Measurements from ENCODE around the gene ZFAND3. TPM values are rescaled to one million over a fixed set of nuclear protein-coding genes. Genes with fewer than 3 reads are reported as not detected.
"Not testable (repeated sequence)": the region's sequence is repeated elsewhere in the genome, so short reads cannot be mapped to it uniquely, and the experiment has no call there.

ZFAND3 gene
- total RNA-seq, 1 experiment from 2014 or later = 22.2 TPM

- TF ChIP-seq EZH2phosphoT487 (IDR thresholded peaks at IDR 0.05; ENCODE audit: borderline replicate concordance, low read length) = no peak
- TF ChIP-seq, protein P1, sequence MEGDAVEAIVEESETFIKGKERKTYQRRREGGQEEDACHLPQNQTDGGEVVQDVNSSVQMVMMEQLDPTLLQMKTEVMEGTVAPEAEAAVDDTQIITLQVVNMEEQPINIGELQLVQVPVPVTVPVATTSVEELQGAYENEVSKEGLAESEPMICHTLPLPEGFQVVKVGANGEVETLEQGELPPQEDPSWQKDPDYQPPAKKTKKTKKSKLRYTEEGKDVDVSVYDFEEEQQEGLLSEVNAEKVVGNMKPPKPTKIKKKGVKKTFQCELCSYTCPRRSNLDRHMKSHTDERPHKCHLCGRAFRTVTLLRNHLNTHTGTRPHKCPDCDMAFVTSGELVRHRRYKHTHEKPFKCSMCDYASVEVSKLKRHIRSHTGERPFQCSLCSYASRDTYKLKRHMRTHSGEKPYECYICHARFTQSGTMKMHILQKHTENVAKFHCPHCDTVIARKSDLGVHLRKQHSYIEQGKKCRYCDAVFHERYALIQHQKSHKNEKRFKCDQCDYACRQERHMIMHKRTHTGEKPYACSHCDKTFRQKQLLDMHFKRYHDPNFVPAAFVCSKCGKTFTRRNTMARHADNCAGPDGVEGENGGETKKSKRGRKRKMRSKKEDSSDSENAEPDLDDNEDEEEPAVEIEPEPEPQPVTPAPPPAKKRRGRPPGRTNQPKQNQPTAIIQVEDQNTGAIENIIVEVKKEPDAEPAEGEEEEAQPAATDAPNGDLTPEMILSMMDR (conservative IDR thresholded peaks at IDR 0.05; ENCODE audit: low read depth, low read length) = no peak
- no peak for TF ChIP-seq EZH2 (IDR thresholded peaks at IDR 0.05; ENCODE audit: low read length, unreplicated experiment)
- BruUV-seq (replicated peaks) = no TSS peak
- Histone ChIP-seq H3K9me3 (ENCODE audit: low read length) (no peaks in the 10 kb centered on the region), H3K36me3 (ENCODE audit: low read depth, low read length) (no peaks in the 10 kb centered on the region), H4K20me1 (ENCODE audit: low read length) (peaks cover 21% of the 10 kb centered on the region), H3F3A (ENCODE audit: low read length, unreplicated experiment) (no peaks in the 10 kb centered on the region), H3K27ac (ENCODE audit: low read length) (no peak overlapping the region), H2AFZ (ENCODE audit: low read length) (no peak overlapping the region), H3K4me3 (ENCODE audit: low read length) (no peak overlapping the region), H3K9ac (ENCODE audit: low read length) (no peak overlapping the region), H3K4me2 (ENCODE audit: low read length) (no peak overlapping the region), H3K79me2 (ENCODE audit: low read length) (peaks cover 93% of the 10 kb centered on the region), H3K9me2 (replicated peaks; ENCODE audit: low read length) (no peaks in the 10 kb centered on the region), H3K4me1 (ENCODE audit: insufficient read depth, low read length) (peaks cover 2% of the 10 kb centered on the region; the same call in 1 of the 2 replicates), H3K27me3 (ENCODE audit: low read length) (no peaks in the 10 kb centered on the region)
- DNase-seq (no peak), ATAC-seq (no peak)
- ChIA-PET POLR2A (ENCODE audit: unreplicated experiment) (no interaction called here), CTCF (no interaction called here)
- intact Hi-C loops (cut with micrococcal nuclease) = no loop called here
These were observed 58.0 kb downstream of the ZFAND3 start for GRCh38 chr6:37877373-37878149.

DNA sequence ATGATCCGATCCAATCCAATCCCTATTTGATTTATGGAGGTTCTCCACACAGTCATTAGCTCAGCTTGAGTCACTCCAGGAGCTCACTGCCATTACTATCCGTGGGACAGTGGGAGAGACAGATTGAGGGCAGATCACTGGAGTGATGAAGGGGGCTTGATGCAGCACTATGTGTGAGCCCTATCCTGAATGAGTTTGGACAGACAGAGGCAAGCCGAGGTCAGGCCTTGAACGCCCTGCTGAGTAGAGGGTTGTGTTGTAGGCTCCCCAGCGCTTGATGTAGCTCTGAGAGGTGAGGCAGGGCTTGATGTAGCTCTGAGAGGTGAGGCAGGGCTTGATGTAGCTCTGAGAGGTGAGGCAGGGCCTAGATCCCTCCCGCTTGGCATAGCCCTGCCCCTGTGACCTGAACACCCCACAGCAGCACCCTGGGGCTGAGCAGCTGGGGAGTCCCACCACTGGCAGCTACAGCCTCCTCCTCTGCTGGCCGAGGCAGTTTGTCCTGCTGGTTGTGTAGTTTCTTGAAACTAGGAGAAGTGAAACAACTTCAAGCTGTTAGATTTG lies 58.7 kb downstream of the ZFAND3 start:
- no peak for TF ChIP-seq EZH2phosphoT487 (IDR thresholded peaks at IDR 0.05; ENCODE audit: borderline replicate concordance, low read length)
- TF ChIP-seq EZH2 (IDR thresholded peaks at IDR 0.05; ENCODE audit: low read length, unreplicated experiment) = no peak
- TF ChIP-seq, protein P1 (conservative IDR thresholded peaks at IDR 0.05; ENCODE audit: low read depth, low read length) = no peak
- ChIA-PET CTCF (interaction anchor here (0.6 kb wide), 1 partner anchor 63 kb away, joined by 3 read pairs; no protein-coding TSS in a partner anchor), POLR2A (ENCODE audit: unreplicated experiment) (no interaction called here)
- H2AFZ ChIP-seq (ENCODE audit: low read length) = no peak overlapping the region
- no peaks in the 10 kb centered on the region for H3K27me3 ChIP-seq (ENCODE audit: low read length)
- peaks cover 26% of the 10 kb centered on the region for H4K20me1 ChIP-seq (ENCODE audit: low read length)
- no peaks in the 10 kb centered on the region for H3K9me2 ChIP-seq (replicated peaks; ENCODE audit: low read length)
- intact Hi-C loops (cut with micrococcal nuclease) = no loop called here
- BruUV-seq (replicated peaks) = no TSS peak
- H3K36me3 ChIP-seq (ENCODE audit: low read depth, low read length) = no peaks in the 10 kb centered on the region
- no peak for ATAC-seq
- H3K4me3 ChIP-seq (ENCODE audit: low read length) = no peak overlapping the region
- H3K9me3 ChIP-seq (ENCODE audit: low read length) = no peaks in the 10 kb centered on the region
- no peak overlapping the region for H3K27ac ChIP-seq (ENCODE audit: low read length)
- H3K79me2 ChIP-seq (ENCODE audit: low read length) = peaks cover 93% of the 10 kb centered on the region
- no peak overlapping the region for H3K9ac ChIP-seq (ENCODE audit: low read length)
- H3K4me2 ChIP-seq (ENCODE audit: low read length) = no peak overlapping the region
- DNase-seq = no peak
- H3F3A ChIP-seq (ENCODE audit: low read length, unreplicated experiment) = no peaks in the 10 kb centered on the region
- H3K4me1 ChIP-seq (ENCODE audit: insufficient read depth, low read length) = peaks cover 9% of the 10 kb centered on the region; the same call in 1 of the 2 replicates

DNA sequence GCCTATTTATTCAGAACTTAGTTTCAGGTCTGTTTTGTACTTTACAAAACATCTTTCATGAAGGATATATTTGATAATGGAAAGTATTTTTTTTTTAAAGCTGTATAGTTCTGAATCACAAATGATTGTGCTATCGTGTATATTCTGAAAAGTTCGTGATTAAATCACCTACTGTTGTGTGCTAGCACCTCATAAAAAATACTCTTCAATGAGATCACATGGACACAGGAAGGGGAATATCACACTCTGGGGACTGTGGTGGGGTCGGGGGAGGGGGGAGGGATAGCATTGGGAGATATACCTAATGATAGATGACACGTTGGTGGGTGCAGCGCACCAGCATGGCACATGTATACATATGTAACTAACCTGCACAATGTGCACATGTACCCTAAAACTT lies 61.1 kb downstream of the ZFAND3 start:
- Histone ChIP-seq H4K20me1 (ENCODE audit: low read length) (peaks cover 27% of the 10 kb centered on the region), H3K79me2 (ENCODE audit: low read length) (peaks cover 88% of the 10 kb centered on the region)
- H3K9ac ChIP-seq (ENCODE audit: low read length); H3F3A ChIP-seq (ENCODE audit: low read length, unreplicated experiment); H3K27me3 ChIP-seq (ENCODE audit: low read length); POLR2A ChIA-PET (ENCODE audit: unreplicated experiment); H3K27ac ChIP-seq (ENCODE audit: low read length); CTCF ChIA-PET; H3K4me2 ChIP-seq (ENCODE audit: low read length); H3K4me1 ChIP-seq (ENCODE audit: insufficient read depth, low read length); H3K36me3 ChIP-seq (ENCODE audit: low read depth, low read length); H3K4me3 ChIP-seq (ENCODE audit: low read length); H3K9me2 ChIP-seq (replicated peaks; ENCODE audit: low read length); intact Hi-C loops (cut with micrococcal nuclease); DNase-seq; H2AFZ ChIP-seq (ENCODE audit: low read length); H3K9me3 ChIP-seq (ENCODE audit: low read length); ATAC-seq; BruUV-seq (replicated peaks): not testable (repeated sequence)

Measured in PC-3 (cell line).